GM19035 (cell line): ENCODE results near the gene STK36.

ENCODE experiments used
- ATAC-seq: cut with Tn5 transposase; IDR thresholded peaks from one replicate; pipeline ENCODE4 v1.9.1; 2021; ENCODE audit not compliant: unreplicated experiment

Gene STK36

GRCh38 chr2:218746960-218747359 is 75.1 kb downstream of the STK36 start:
- no peak for ATAC-seq

- ATAC-seq = no peak
Observed at GRCh38 chr2:218748741-218749441, 77.0 kb downstream of the STK36 start.
